SU-DHL-6 (cell line): ENCODE results near the gene MAML2.

ENCODE experiments used
- H2AFZ ChIP-seq: fragments of 200-600 bp; sonication (generic); 2 replicates; pipeline ENCODE4 v1.6.1; 2014; ENCODE audit warnings: low read depth, mild to moderate bottlenecking, moderate library complexity, mixed read lengths, antibody characterized with exemption, low read length; ENCODE audit not compliant: severe bottlenecking
- H3F3A ChIP-seq: fragments of 200-600 bp; shearing (Covaris generic); 2 replicates; pipeline ENCODE4 v1.6.0; 2016; ENCODE audit warnings: antibody characterized with exemption, mild to moderate bottlenecking; ENCODE audit not compliant: insufficient read depth
- H3K27ac ChIP-seq: fragments of 200-600 bp; sonication (generic); 2 replicates; pipeline ENCODE4 v1.5.1; 2016; ENCODE audit warnings: low read depth, mild to moderate bottlenecking, low read length, moderate library complexity, mixed read lengths
- H3K27me3 ChIP-seq: fragments of 200-600 bp; sonication (generic), shearing (Covaris generic); 2 replicates; pipeline ENCODE4 v1.6.0; 2014; ENCODE audit warnings: mild to moderate bottlenecking, low read length
- H3K36me3 ChIP-seq: fragments of 200-600 bp; sonication (generic); 2 replicates; pipeline ENCODE4 v1.6.1; 2014; ENCODE audit warnings: mild to moderate bottlenecking, low read length, mixed read lengths
- H3K4me2 ChIP-seq: fragments of 300-600, 200-600 bp; shearing (Covaris generic), sonication (generic); 2 replicates; pipeline ENCODE4 v1.6.0; 2014; ENCODE audit warnings: low read length, low read depth, mild to moderate bottlenecking; ENCODE audit not compliant: poor library complexity, severe bottlenecking
- H3K4me3 ChIP-seq: fragments of 200-600 bp; sonication (generic); 2 replicates; pipeline ENCODE4 v1.5.1; 2014; ENCODE audit warnings: antibody characterized with exemption, low read length, mild to moderate bottlenecking, mixed read lengths; ENCODE audit not compliant: insufficient read depth, poor library complexity, severe bottlenecking
- H3K79me2 ChIP-seq: fragments of 200-600 bp; sonication (generic); 2 replicates; pipeline ENCODE4 v1.6.1; 2014; ENCODE audit warnings: mild to moderate bottlenecking, low read length, moderate library complexity; ENCODE audit not compliant: insufficient read depth
- H3K9ac ChIP-seq: fragments of 200-600 bp; sonication (generic); 2 replicates; pipeline ENCODE4 v1.7.0; 2014; ENCODE audit warnings: mild to moderate bottlenecking, low read length
- H3K9me2 ChIP-seq: fragments of 200-600 bp; sonication (generic); replicated peaks from 2 replicates; pipeline ENCODE4 v1.6.1; 2014; ENCODE audit warnings: low read length; ENCODE audit not compliant: insufficient read depth
- H3K9me3 ChIP-seq: fragments of 200-600 bp; sonication (generic); 2 replicates; pipeline ENCODE4 v1.6.1; 2014; ENCODE audit warnings: low read length, mixed read lengths; ENCODE audit not compliant: insufficient read depth
- H4K20me1 ChIP-seq: fragments of 200-600 bp; sonication (generic); 2 replicates; pipeline ENCODE4 v1.6.1; 2014; ENCODE audit warnings: low read depth, mild to moderate bottlenecking, antibody characterized with exemption, low read length, moderate library complexity, mixed read lengths
- EZH2phosphoT487 ChIP-seq: fragments of 200-600 bp; sonication (generic), shearing (Covaris generic); conservative IDR thresholded peaks from 2 replicates; pipeline ENCODE4 v1.6.1; 2018; ENCODE audit warnings: mild to moderate bottlenecking, antibody characterized with exemption, low read length, moderate library complexity, mixed read lengths
- TF ChIP-seq, protein P1 (sequence below): fragments of 200-600 bp; sonication (generic); IDR thresholded peaks from one replicate; pipeline ENCODE4 v1.5.1; 2017; ENCODE audit warnings: antibody characterized with exemption, mild to moderate bottlenecking, low read length, moderate library complexity; ENCODE audit not compliant: insufficient read depth, poor library complexity, severe bottlenecking

The MAML2 gene

DNA sequence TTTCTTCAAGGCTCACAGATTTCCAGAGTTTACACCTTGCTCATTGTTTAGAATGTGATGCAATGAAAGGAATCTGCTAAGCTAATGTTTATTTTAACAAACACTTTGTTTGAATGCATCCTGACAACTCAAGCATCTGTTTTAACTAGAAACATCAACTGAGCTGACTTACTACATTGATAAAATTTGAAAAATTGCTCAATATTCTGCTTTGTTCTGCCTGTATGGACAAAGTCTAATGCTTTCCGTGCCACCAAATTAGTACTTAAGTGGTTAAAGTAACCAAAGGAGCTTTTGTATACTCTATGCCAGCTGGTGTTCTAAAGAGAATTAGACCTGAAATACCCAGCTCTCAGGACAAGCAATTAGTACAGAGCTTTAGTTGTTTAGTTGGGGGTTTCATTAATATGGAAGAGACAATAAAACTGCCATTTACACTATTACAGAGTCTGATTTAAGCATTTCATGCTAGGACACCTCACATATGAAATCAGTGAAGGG lies 105.2 kb downstream of the MAML2 start:
- Histone ChIP-seq H3K9me2 (no peaks in the 10 kb centered on the region), H3K4me2 (no peak overlapping the region), H2AFZ (no peak overlapping the region), H3K79me2 (no peaks in the 10 kb centered on the region), H3K36me3 (no peaks in the 10 kb centered on the region), H4K20me1 (no peaks in the 10 kb centered on the region), H3F3A (no peaks in the 10 kb centered on the region), H3K27ac (no peak overlapping the region), H3K9me3 (no peaks in the 10 kb centered on the region), H3K9ac (no peak overlapping the region), H3K4me3 (no peak overlapping the region), H3K27me3 (no peaks in the 10 kb centered on the region)
- TF ChIP-seq, protein P1, sequence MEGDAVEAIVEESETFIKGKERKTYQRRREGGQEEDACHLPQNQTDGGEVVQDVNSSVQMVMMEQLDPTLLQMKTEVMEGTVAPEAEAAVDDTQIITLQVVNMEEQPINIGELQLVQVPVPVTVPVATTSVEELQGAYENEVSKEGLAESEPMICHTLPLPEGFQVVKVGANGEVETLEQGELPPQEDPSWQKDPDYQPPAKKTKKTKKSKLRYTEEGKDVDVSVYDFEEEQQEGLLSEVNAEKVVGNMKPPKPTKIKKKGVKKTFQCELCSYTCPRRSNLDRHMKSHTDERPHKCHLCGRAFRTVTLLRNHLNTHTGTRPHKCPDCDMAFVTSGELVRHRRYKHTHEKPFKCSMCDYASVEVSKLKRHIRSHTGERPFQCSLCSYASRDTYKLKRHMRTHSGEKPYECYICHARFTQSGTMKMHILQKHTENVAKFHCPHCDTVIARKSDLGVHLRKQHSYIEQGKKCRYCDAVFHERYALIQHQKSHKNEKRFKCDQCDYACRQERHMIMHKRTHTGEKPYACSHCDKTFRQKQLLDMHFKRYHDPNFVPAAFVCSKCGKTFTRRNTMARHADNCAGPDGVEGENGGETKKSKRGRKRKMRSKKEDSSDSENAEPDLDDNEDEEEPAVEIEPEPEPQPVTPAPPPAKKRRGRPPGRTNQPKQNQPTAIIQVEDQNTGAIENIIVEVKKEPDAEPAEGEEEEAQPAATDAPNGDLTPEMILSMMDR: no peak
- no peak for TF ChIP-seq EZH2phosphoT487

DNA sequence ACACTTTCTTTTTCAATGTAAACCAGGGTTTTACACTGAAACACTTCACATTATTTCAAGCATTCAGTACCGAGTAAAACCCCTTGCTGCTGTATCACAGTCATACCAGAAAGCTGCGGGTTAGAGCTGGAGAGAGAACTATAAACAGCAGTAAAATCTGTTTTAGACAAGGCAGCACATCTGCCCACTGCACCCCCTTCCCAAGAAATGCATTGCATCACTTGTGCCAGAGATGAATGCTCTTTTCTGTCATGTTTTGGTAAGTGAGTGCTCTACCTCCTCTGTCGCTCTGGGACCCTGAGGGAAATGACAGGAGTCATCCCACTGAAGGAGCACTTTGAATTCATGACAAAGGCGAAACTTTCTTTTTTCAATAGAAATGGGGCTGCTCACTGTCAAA lies 107.2 kb downstream of the MAML2 start:
- no peaks in the 10 kb centered on the region for H3F3A ChIP-seq
- H3K4me3 ChIP-seq: no peak overlapping the region
- no peaks in the 10 kb centered on the region for H3K9me3 ChIP-seq
- no peaks in the 10 kb centered on the region for H3K9me2 ChIP-seq
- H3K27me3 ChIP-seq: no peaks in the 10 kb centered on the region
- H3K27ac ChIP-seq: no peak overlapping the region
- H2AFZ ChIP-seq: no peak overlapping the region
- no peak overlapping the region for H3K4me2 ChIP-seq
- no peaks in the 10 kb centered on the region for H3K36me3 ChIP-seq
- H3K79me2 ChIP-seq: no peaks in the 10 kb centered on the region
- TF ChIP-seq EZH2phosphoT487: no peak
- TF ChIP-seq, protein P1: no peak
- no peak overlapping the region for H3K9ac ChIP-seq
- no peaks in the 10 kb centered on the region for H4K20me1 ChIP-seq

GRCh38 chr11:96234866-96235441 lies 108.0 kb downstream of the MAML2 start:
- Histone ChIP-seq H3K9ac (no peak overlapping the region), H3K36me3 (no peaks in the 10 kb centered on the region), H3K79me2 (no peaks in the 10 kb centered on the region), H3K4me3 (no peak overlapping the region), H4K20me1 (no peaks in the 10 kb centered on the region), H2AFZ (no peak overlapping the region), H3F3A (no peaks in the 10 kb centered on the region), H3K9me2 (no peaks in the 10 kb centered on the region), H3K27me3 (no peaks in the 10 kb centered on the region), H3K4me2 (no peak overlapping the region), H3K9me3 (no peaks in the 10 kb centered on the region), H3K27ac (no peak overlapping the region)
- TF ChIP-seq, protein P1: no peak
- TF ChIP-seq EZH2phosphoT487: no peak
